ENCODE measurements around the gene RGS19. TPM values are rescaled to one million over a fixed set of nuclear protein-coding genes. Genes with fewer than 3 reads are reported as not detected.

The RGS19 gene
- polyA plus RNA-seq, 1 donor (not counting 4 experiments of a cell fraction or from before 2014, with no cell fraction given) = 11.8 TPM

GRCh38 chr20:64075556-64075955 lies 3.8 kb downstream of the RGS19 start:
- dilution Hi-C loops (cut with MboI; ENCODE audit: extremely low pct_ligation_motif_present, low sequenced_read_pairs) = no loop called here
- no peak overlapping the region for H3K4me2 ChIP-seq (ENCODE audit: control insufficient read depth, extremely low read depth, insufficient read depth, low read depth, low read length)
- no peak overlapping the region for H2AFZ ChIP-seq (ENCODE audit: control insufficient read depth, low read length)
- no peak overlapping the region for H3K27ac ChIP-seq (ENCODE audit: control insufficient read depth, insufficient read depth, low read length)
- no peaks in the 10 kb centered on the region for H3K9me1 ChIP-seq (ENCODE audit: control insufficient read depth, extremely low read depth, insufficient read depth, low read length)
- FAIRE-seq (no peak), DNase-seq (ENCODE audit: low read depth, low spot score) (no peak)
- H3K4me3 ChIP-seq (ENCODE audit: control insufficient read depth in 2 of 3, extremely low read depth in 1 of 3, insufficient read depth in 2 of 3, low read depth in 1 of 3, low read length in 3 of 3) = no peak overlapping the region
- H3K79me2 ChIP-seq (ENCODE audit: control insufficient read depth, insufficient read depth, low read length) = peaks cover 2% of the 10 kb centered on the region
- H3K9me3 ChIP-seq (ENCODE audit: control insufficient read depth, low read depth, low read length) = no peaks in the 10 kb centered on the region
- H3K4me1 ChIP-seq (ENCODE audit: control insufficient read depth, extremely low read depth, insufficient read depth, low read length) = peaks cover 13% of the 10 kb centered on the region
- H4K20me1 ChIP-seq (ENCODE audit: control insufficient read depth, extremely low read depth, insufficient read depth, low read length) = no peaks in the 10 kb centered on the region
- no peak overlapping the region for H3K9ac ChIP-seq (ENCODE audit: control insufficient read depth, extremely low read depth, insufficient read depth, low read length)
- no peak for TF ChIP-seq CTCF (optimal IDR thresholded peaks at IDR 0.05 in 1 of 3, IDR thresholded peaks at IDR 0.05 in 1 of 3, conservative IDR thresholded peaks at IDR 0.05 in 1 of 3; ENCODE audit: extremely low read depth in 1 of 3, insufficient read depth in 2 of 3, low read length in 3 of 3)
- TF ChIP-seq EZH2 (IDR thresholded peaks at IDR 0.05; ENCODE audit: low read length) = no peak
- no peaks in the 10 kb centered on the region for H3K27me3 ChIP-seq (ENCODE audit: control insufficient read depth, extremely low read depth, insufficient read depth, low read length)
- peaks cover 0 to 10% of the 10 kb centered on the region in 2 experiments for H3K36me3 ChIP-seq (ENCODE audit: control insufficient read depth in 2 of 2, extremely low read depth in 1 of 2, insufficient read depth in 2 of 2, low read length in 2 of 2)

GRCh38 chr20:64074963-64075362 lies 4.4 kb downstream of the RGS19 start:
- TF ChIP-seq EZH2 (IDR thresholded peaks at IDR 0.05; ENCODE audit: low read length) (no peak), CTCF (optimal IDR thresholded peaks at IDR 0.05 in 1 of 3, IDR thresholded peaks at IDR 0.05 in 1 of 3, conservative IDR thresholded peaks at IDR 0.05 in 1 of 3; ENCODE audit: extremely low read depth in 1 of 3, insufficient read depth in 2 of 3, low read length in 3 of 3) (no peak)
- H3K79me2 ChIP-seq (ENCODE audit: control insufficient read depth, insufficient read depth, low read length) = peaks cover 2% of the 10 kb centered on the region
- dilution Hi-C loops (cut with MboI; ENCODE audit: extremely low pct_ligation_motif_present, low sequenced_read_pairs) = no loop called here
- no peak overlapping the region for H3K4me2 ChIP-seq (ENCODE audit: control insufficient read depth, extremely low read depth, insufficient read depth, low read depth, low read length)
- no peak overlapping the region for H3K9ac ChIP-seq (ENCODE audit: control insufficient read depth, extremely low read depth, insufficient read depth, low read length)
- no peaks in the 10 kb centered on the region for H3K9me3 ChIP-seq (ENCODE audit: control insufficient read depth, low read depth, low read length)
- H3K4me3 ChIP-seq (ENCODE audit: control insufficient read depth in 2 of 3, extremely low read depth in 1 of 3, insufficient read depth in 2 of 3, low read depth in 1 of 3, low read length in 3 of 3) = no peak overlapping the region
- H3K36me3 ChIP-seq (ENCODE audit: control insufficient read depth in 2 of 2, extremely low read depth in 1 of 2, insufficient read depth in 2 of 2, low read length in 2 of 2) = peaks cover 0 to 10% of the 10 kb centered on the region in 2 experiments
- no peak overlapping the region for H2AFZ ChIP-seq (ENCODE audit: control insufficient read depth, low read length)
- DNase-seq (ENCODE audit: low read depth, low spot score) (no peak), FAIRE-seq (no peak)
- H3K4me1 ChIP-seq (ENCODE audit: control insufficient read depth, extremely low read depth, insufficient read depth, low read length) = peaks cover 13% of the 10 kb centered on the region
- H3K27ac ChIP-seq (ENCODE audit: control insufficient read depth, insufficient read depth, low read length) = no peak overlapping the region
- H3K9me1 ChIP-seq (ENCODE audit: control insufficient read depth, extremely low read depth, insufficient read depth, low read length) = no peaks in the 10 kb centered on the region
- H3K27me3 ChIP-seq (ENCODE audit: control insufficient read depth, extremely low read depth, insufficient read depth, low read length) = no peaks in the 10 kb centered on the region
- no peaks in the 10 kb centered on the region for H4K20me1 ChIP-seq (ENCODE audit: control insufficient read depth, extremely low read depth, insufficient read depth, low read length)
